ENCODE measurements around the gene STXBP5.

DNA sequence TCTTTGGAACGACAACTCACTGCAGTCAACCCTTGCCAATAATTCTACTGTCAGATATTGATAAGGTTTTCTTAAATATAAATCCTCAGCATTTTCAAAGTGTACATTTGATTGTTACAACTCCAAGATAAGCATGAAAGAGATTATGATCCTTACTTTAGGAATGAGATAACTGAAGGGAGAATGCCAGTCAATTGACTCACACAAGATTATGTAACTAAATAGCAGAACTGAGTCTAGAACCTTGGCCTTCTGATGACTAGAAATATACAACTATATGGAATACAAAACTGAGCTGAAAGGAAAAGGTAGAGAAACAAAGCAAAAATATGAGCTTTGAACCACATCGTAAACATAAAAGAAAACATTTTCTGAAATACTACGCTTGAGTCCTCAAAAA lies 26.9 kb upstream of the STXBP5 start:
- TF ChIP-seq, protein P1, sequence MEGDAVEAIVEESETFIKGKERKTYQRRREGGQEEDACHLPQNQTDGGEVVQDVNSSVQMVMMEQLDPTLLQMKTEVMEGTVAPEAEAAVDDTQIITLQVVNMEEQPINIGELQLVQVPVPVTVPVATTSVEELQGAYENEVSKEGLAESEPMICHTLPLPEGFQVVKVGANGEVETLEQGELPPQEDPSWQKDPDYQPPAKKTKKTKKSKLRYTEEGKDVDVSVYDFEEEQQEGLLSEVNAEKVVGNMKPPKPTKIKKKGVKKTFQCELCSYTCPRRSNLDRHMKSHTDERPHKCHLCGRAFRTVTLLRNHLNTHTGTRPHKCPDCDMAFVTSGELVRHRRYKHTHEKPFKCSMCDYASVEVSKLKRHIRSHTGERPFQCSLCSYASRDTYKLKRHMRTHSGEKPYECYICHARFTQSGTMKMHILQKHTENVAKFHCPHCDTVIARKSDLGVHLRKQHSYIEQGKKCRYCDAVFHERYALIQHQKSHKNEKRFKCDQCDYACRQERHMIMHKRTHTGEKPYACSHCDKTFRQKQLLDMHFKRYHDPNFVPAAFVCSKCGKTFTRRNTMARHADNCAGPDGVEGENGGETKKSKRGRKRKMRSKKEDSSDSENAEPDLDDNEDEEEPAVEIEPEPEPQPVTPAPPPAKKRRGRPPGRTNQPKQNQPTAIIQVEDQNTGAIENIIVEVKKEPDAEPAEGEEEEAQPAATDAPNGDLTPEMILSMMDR (conservative IDR thresholded peaks at IDR 0.05; ENCODE audit: low read depth, low read length): no peak
- TF ChIP-seq BHLHE40 (IDR thresholded peaks at IDR 0.05; ENCODE audit: low read depth, low read length) (no peak), CEBPB (IDR thresholded peaks at IDR 0.05; ENCODE audit: low read depth, low read length) (no peak), POLR2A (IDR thresholded peaks at IDR 0.05; ENCODE audit: low read depth, low read length) (no peak), RAD21 (IDR thresholded peaks at IDR 0.05; ENCODE audit: low read length) (no peak)

All from IMR-90 (cell line).